ENCODE data around the gene MLH3. TPM values are rescaled to one million over a fixed set of nuclear protein-coding genes. Genes with fewer than 3 reads are reported as not detected.
"Not testable (repeated sequence)": the region's sequence is repeated elsewhere in the genome, so short reads cannot be mapped to it uniquely, and the experiment has no call there.

The MLH3 gene
- total RNA-seq, 6 donors from 2014 or later = 15.9 to 87.0 (median 24.5) TPM

GRCh38 chr14:75069121-75069810 lies 18.0 kb upstream of the MLH3 start, which contains the start of gene ZC2HC1C:
Gene ZC2HC1C (plus strand): TSS chr14:75069641. CDS start chr14:75070574, 933 bp downstream.
- ATAC-seq (ENCODE audit: low FRiP score in 2 of 2) (peak; percentile 96), DNase-seq (peak; percentile 96 to 99)
- WGBS, 2 donors = 1 to 6% methylated on average over 27 to 47 of the region's 58 CpGs
- Histone ChIP-seq H3K9me3 (no peaks in the 10 kb centered on the region), H3K4me3 (peak within 1 kb of the TSS; percentile 35 to 58 (median 50)), H3K4me1 (peaks cover 20 to 37% (median 23%) of the 10 kb centered on the region in 4 donors), H3K27me3 (no peaks in the 10 kb centered on the region), H3K27ac (peak within 1 kb of the TSS; percentile 83 to 90 (median 90)), H3K36me3 (no peaks in the 10 kb centered on the region)
- TF ChIP-seq CTCF (IDR thresholded peaks at IDR 0.05) (peak in 2 of 6 experiments; percentile 14 to 24), POLR2A (IDR thresholded peaks at IDR 0.05) (peak in 3 of 4 donors; percentile 48 to 77 (median 71)), EP300 (IDR thresholded peaks at IDR 0.05) (peak in 2 of 4 donors; percentile 79 to 88), POLR2AphosphoS5 (IDR thresholded peaks at IDR 0.05) (peak; percentile 64 to 78)

GRCh38 chr14:75068294-75069120 lies 17.2 kb upstream of the MLH3 start:
- TF ChIP-seq EP300 (IDR thresholded peaks at IDR 0.05) (no peak), POLR2A (IDR thresholded peaks at IDR 0.05) (no peak), POLR2AphosphoS5 (IDR thresholded peaks at IDR 0.05) (no peak), CTCF (IDR thresholded peaks at IDR 0.05) (no peak)
- DNase-seq (no peak), ATAC-seq (ENCODE audit: low FRiP score in 2 of 2) (peak in 1 of 2 donors; percentile 47)
- Histone ChIP-seq H3K36me3 (no peaks in the 10 kb centered on the region), H3K4me1 (peaks cover 20 to 41% (median 25%) of the 10 kb centered on the region in 4 donors), H3K4me3 (peak overlapping the region; percentile 35 to 58 (median 50)), H3K27ac (peak overlapping the region; percentile 83 to 90 (median 90)), H3K9me3 (no peaks in the 10 kb centered on the region), H3K27me3 (no peaks in the 10 kb centered on the region)
- 22 to 24% methylated on average over 15 of the region's 15 CpGs for WGBS, 2 donors

GRCh38 chr14:75067765-75068164 lies 16.5 kb upstream of the MLH3 start:
- ATAC-seq (ENCODE audit: low FRiP score in 2 of 2) = not testable (repeated sequence)

GRCh38 chr14:75067212-75067611 lies 15.9 kb upstream of the MLH3 start:
- ATAC-seq (ENCODE audit: low FRiP score in 2 of 2) (no peak), DNase-seq (no peak)
- H3K4me1 ChIP-seq = peaks cover 26 to 52% (median 33%) of the 10 kb centered on the region in 4 donors
- no peak overlapping the region for H3K4me3 ChIP-seq
- H3K36me3 ChIP-seq = no peaks in the 10 kb centered on the region
- H3K9me3 ChIP-seq = no peaks in the 10 kb centered on the region
- peak overlapping the region in 1 of 4 donors; percentile 89 for H3K27ac ChIP-seq
- H3K27me3 ChIP-seq = no peaks in the 10 kb centered on the region
- WGBS, 2 donors = 88 to 93% methylated on average over 1 of the region's 1 CpG
- no peak for TF ChIP-seq POLR2A (IDR thresholded peaks at IDR 0.05)
- TF ChIP-seq EP300 (IDR thresholded peaks at IDR 0.05) = no peak
- no peak for TF ChIP-seq POLR2AphosphoS5 (IDR thresholded peaks at IDR 0.05)

More at GRCh38 chr14:75067765-75068164, 16.5 kb upstream of the MLH3 start:
- 83 to 90% methylated on average over 4 of the region's 4 CpGs for WGBS, 2 donors
- peak overlapping the region in 3 of 4 donors; percentile 50 to 58 (median 50) for H3K4me3 ChIP-seq
- H3K27me3 ChIP-seq, H3K9me3 ChIP-seq, H3K36me3 ChIP-seq, DNase-seq: not testable (repeated sequence)
- peaks cover 26 to 48% (median 32%) of the 10 kb centered on the region in 4 donors for H3K4me1 ChIP-seq
- peak overlapping the region; percentile 83 to 90 (median 90) for H3K27ac ChIP-seq

GRCh38 chr14:75066691-75067090 lies 15.4 kb upstream of the MLH3 start:
- H3K36me3 ChIP-seq = no peaks in the 10 kb centered on the region
- WGBS, 2 donors = 92 to 95% methylated on average over 3 of the region's 3 CpGs
- peaks cover 26 to 52% (median 33%) of the 10 kb centered on the region in 4 donors for H3K4me1 ChIP-seq
- no peak overlapping the region for H3K4me3 ChIP-seq
- DNase-seq = no peak
- peak in 1 of 4 donors; percentile 18 for TF ChIP-seq POLR2A (IDR thresholded peaks at IDR 0.05)
- no peak for TF ChIP-seq EP300 (IDR thresholded peaks at IDR 0.05)
- H3K27me3 ChIP-seq = no peaks in the 10 kb centered on the region
- no peak overlapping the region for H3K27ac ChIP-seq
- no peak for ATAC-seq (ENCODE audit: low FRiP score in 2 of 2)
- no peaks in the 10 kb centered on the region for H3K9me3 ChIP-seq

GRCh38 chr14:75064205-75064567 lies 12.9 kb upstream of the MLH3 start:
- Histone ChIP-seq H3K27ac (peak overlapping the region; percentile 76 to 87 (median 82)), H3K9me3 (no peaks in the 10 kb centered on the region), H3K4me1 (peaks cover 18 to 38% (median 23%) of the 10 kb centered on the region in 4 donors), H3K27me3 (no peaks in the 10 kb centered on the region), H3K36me3 (no peaks in the 10 kb centered on the region), H3K4me3 (peak overlapping the region in 3 of 4 donors; percentile 92)
- WGBS, 2 donors = 56 to 92% methylated on average over 5 to 8 of the region's 8 CpGs
- TF ChIP-seq EP300 (IDR thresholded peaks at IDR 0.05) (no peak), POLR2AphosphoS5 (IDR thresholded peaks at IDR 0.05) (no peak), CTCF (IDR thresholded peaks at IDR 0.05) (no peak), POLR2A (IDR thresholded peaks at IDR 0.05) (no peak)
- ATAC-seq (ENCODE audit: low FRiP score in 2 of 2) (no peak), DNase-seq (no peak)

Measured in upper lobe of left lung (tissue), 6 donors.